Right forelimb (tissue), 1 donor: Measurements from ENCODE around the gene GHITM.
"Not testable (repeated sequence)": the region's sequence is repeated elsewhere in the genome, so short reads cannot be mapped to it uniquely, and the experiment has no call there.

Experiments used
- DNase-seq: peaks from one replicate; pipeline ENCODE4 v3.0.0-alpha.2; 2018

GHITM gene

DNA sequence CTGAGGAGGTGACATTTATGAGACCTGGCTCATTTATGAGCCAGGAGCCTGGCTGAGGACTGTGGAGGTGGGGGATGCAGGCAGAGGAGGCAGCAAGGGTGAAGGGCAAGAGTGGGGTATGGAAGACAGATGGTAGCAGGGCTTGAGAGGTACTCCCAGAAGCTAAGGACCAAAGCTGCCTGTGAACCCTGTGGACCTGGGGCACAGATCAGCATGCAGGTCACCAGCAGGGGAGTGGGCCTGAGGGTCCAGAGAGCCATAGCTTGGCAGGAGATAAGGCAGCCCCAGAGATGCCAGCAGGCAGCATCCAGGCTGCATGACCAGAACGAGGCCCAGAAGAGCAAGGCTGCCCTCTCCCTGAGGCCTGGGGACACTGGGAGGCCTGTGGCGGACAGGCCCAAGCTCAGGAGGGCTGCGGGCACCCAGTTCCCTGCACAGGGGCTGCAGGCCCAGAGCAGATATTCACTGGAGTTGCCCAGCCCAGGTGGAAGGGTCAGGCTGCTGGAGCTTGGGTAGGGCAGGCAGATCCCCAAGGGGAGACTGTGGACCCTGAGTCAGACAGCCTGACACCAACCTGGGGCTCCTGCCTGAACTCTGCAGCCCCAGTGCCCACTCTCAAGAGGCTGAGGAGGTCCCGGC, 37.6 kb downstream of the GHITM start:
- no peak for DNase-seq

DNA sequence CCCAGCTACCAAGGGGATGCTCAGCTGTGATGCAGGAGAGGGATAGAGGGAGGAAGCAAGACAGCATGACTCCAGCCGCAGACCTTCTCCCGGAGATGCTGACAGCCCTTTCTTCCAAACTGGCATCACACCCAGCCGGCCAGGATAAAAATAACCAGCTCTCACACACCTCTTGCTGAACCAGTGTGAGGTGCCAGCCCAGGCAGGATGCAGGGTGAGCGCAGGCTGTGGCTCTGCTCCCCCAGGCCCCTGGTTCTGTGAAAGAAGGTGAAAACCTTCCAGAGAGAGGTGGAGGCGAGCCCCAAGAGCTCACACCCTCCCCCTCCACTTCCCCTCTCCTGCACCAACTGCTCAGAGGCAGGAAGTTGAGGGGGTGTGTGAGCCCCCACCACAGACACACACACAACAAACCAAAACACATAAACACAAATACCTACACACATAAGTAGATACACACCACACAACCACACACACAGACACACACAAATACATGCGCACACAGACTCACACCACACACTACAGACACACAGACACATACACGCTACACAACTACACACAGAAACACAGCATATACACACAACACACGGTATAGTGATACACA, 38.3 kb downstream of the GHITM start:
- no peak for DNase-seq

DNA sequence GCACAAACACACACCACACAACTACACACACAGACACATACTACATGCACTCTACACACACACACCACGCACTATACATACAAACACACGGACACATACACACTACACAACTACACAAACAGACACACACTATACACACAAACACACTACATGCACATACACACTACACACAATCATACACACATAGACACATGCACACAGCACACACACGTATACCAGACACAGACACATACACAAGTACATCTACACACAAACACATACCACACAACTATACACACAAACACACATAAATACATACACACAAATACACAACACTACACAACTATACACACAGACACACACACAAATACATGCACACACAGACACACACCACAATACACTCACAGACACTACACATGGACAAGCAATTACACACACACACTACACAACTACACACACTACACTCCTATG, 38.9 kb downstream of the GHITM start:
- no peak for DNase-seq

DNA sequence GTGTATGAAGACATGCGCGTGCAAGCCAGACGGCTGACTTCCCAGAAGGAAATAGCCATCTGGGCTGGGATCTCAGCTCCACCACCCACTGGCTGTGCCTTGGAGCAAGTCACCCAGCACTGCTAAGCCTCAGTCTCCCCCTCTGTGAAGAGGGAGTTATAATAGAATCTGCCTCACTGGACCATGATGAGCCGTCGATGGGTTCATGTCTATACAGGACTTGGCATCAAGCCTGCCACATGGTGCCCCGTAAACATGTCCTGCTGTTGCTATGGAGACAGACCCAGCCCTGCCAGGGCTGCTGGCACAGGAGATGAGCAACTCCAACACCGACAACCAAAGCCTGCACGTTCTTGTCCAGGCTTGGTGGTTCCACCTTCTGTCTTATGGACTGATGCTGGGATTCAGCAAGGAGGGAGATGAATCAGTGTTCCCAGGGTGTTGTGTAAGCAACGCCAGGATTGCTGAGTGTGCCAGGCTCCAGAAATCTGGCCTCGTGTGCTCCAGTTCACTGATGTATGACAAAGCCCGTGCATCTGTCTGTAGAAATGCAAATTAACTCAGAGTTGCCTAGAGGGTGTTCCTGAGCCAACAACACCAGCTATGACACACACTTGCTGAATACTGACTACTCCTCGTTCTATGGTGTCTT, 39.9 kb downstream of the GHITM start:
- DNase-seq, result no peak

DNA sequence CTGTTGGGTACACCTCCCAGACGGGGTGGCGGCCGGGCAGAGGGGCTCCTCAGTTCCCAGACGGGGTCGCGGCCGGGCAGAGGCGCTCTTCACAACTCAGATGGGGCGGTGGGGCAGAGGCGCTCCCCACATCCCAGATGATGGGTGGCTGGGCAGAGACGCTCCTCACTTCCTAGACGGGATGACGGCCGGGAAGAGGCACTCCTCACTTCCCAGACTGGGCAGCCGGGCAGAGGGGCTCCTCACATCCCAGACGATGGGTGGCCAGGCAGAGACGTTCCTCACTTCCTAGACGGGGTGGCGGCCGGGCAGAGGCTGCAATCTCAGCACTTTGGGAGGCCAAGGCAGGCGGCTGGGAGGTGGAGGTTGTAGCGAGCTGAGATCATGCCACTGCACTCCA, 41.1 kb downstream of the GHITM start:
- not testable (repeated sequence) for DNase-seq

DNA sequence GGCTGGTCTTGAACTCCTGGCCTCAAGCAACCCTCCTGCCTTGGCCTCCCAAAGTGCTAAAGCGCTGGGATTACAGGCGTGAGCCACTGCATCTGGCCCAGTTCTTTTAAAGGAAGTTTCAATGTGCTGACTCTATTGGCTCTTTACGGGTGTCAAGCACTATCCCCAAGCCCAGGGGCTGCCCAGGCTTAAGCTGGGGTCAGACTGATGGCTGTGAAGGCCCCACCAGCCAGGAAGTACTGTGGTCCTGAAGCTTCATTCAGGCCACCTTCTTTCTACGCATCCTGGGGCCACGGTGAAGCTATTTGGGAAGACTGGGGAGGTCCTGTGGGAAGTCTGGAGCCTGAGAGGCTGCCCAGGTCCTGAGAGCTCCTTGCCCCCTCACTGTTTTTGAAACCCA, 42.3 kb downstream of the GHITM start:
- DNase-seq, result peak; percentile 11

DNA sequence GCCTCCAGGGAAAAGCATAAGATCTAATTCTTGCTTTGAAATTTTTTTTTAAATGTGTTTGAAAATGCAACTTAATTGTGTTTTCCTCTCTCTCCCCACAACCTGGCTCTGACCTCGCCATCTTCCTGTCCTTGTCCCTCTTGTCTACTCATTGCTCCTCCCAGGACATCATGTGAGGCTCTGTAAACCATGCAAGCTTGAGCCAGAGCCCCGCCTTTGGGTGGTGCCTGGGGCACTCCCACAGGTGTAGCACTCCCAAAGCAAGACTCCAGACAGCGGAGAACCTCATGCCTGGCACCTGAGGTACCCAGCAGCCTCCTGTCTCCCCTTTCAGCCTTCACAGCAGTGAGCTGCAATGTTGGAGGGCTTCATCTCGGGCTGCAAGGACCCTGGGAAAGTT, 45.2 kb downstream of the GHITM start:
- DNase-seq, result no peak

DNA sequence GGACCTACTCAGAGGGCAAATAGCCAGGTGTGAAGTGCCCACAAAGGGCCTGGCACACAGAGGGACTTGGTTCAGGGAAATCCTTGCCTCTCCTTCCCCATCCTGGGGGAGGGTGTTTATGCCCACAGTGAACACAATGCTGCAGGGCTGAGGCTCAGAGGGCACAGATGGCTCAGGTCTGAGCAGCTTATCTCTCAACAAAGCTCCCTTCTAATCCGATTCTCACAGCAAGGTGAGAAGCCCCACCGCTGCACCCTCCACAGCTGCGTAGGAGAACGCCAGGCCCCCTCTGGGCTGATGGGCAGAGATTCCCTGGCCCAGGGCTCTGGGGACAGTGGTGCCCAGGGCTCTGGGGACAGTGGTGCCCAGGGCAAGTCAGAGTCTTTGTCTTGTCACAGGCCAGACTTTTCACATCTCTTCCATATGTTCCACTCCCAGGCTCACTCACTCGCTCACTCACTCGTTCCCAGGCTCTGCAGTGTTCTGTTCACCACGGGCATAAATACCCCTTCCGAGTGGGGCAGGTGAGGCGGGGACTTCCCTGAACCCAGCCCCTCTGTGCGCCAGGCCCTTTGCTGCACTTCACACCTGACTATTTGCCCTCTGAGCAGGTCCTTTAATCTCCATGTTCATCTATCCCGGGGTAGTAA, 46.3 kb downstream of the GHITM start:
- DNase-seq, result peak; percentile 34

DNA sequence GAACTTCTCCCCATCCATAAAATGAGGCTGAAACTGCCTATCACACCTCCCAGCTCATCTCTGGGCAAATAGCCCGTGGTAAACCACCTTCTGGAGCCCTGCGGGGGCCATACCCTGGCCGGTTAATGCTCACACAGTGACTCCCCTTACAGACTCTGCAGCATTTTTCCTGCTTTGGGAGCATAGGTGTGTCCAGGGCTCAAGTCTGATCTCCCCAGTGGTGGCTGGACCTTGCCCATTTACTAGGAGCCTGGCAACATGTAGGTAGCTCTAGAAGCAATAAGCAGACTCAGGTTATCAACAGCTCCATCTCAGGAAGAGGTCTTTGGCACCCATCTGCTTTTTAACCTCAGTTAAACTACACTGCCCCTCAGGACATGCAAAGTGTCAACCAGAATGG, 49.5 kb downstream of the GHITM start:
- peak; percentile 12 for DNase-seq

DNA sequence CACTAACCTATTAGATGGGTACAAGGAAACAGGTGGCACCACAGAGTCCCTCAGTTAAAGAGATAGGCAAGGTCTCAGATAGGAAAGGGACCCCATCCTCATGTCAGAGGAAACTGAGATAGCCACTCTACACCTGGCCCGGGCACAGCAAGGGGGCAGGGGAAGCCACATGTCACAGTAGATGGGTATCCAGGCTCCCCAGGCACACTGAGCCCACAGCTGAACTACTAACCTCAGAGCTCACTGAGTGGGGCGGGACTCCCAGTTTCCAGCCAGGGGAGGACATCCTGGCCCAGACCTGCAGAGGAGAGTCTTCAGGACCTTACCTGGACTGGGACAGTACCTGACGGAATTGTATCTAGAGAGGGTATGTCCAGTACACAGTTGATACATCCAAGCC, 51.3 kb downstream of the GHITM start:
- DNase-seq, result peak; percentile 28

DNA sequence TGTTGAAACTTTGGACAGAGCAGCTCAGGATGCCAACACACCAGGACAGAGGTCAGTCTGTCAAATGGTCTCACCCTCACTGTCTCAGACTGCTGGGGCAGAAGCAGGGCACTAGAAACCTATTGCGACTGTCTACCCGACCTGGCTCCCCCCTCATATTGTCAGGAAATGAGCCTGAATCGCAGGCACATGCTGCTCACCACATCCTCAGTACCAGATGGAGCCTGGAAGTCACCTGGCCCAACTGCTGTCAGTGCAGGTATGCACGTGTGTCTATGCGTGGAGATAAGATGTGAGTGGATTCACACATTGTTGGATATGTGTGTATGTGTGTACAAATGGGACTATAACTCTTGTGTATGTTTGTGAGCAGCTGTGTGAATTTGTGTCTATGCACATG, 51.8 kb downstream of the GHITM start:
- no peak for DNase-seq

DNA sequence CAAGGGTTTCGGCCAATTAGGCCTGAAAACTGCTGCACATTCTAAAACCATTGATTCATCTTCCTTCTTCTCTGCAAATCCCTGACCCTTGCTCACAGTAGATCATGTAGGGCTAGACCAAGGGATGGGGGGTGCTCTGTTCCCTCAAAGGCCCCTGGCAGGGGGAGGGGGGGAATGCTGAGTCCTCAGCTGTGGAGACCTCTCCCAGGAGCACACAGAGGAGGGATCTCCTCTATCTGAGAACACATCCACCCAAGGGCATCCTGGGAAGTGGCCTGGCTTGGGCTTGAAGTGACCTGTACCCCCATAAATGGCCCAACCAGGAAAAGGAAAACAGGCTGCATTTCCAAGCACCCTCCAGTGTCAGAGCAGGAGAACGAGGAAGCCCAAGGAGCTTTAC, 54.0 kb downstream of the GHITM start:
- no peak for DNase-seq

DNA sequence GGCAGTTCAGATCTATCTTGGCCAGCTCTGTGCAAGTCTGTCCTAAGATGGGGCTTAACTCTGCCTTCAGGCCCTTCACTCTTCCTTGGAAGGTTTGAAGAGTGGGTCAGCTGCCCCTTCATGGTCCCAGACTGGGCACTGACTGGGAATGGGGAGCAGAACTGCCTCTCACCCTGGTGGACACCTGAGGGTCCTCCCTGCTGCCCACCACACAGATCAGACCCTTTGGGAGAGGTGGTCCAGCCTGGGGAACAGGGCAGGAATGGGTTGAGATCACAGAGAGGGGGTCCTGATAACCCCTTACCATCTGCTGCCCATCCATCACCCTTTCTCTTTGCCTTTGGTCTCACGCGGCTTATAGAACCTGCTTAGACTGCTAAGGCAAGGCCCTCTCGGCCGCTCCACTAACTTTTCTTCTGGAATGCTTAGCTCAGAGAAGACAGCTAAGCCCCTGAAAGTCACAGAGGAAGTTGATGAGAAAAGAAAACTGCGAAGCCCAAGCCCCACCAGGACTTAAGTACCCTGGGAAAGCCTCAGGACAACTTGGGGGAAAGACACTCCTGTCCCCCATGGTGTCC, 54.6 kb downstream of the GHITM start:
- DNase-seq, result no peak

DNA sequence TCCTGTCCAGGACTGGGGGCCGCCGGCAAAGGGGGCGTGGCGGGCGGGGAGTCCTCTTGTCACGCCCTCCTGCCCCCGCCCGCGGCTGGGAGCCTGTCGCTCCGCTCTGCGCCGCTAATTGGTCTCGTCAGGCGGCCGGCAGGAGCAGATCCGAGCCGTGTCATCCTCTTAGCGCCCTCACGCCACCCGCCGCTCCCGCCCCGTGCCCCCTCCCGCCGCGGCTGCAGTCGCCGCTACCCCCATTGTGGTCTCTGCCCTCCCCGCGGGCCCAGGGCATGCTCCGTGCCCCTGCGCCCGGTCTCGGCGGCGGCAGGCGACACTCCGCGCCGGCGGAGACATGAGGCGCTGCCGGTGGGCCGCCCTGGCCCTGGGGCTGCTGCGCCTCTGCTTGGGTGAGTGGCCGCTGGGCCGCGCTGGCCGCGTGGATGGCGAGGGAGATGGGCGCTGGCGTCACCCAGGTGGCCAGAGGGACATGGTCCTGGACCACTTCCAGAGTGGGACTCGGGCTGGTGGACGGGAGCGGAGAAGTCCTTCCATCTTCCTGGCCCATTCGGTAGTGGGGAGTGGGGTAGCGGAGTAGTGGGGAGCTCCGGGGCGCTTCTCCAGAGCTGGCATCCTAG, 55.2 kb downstream of the GHITM start, which contains the start of gene CDHR1:
Gene CDHR1, plus strand, starts transcription at position 114 of the 620 bp plus-strand sequence. Its CDS starts 224 bp downstream, at position 338.
- DNase-seq, result no peak

DNA sequence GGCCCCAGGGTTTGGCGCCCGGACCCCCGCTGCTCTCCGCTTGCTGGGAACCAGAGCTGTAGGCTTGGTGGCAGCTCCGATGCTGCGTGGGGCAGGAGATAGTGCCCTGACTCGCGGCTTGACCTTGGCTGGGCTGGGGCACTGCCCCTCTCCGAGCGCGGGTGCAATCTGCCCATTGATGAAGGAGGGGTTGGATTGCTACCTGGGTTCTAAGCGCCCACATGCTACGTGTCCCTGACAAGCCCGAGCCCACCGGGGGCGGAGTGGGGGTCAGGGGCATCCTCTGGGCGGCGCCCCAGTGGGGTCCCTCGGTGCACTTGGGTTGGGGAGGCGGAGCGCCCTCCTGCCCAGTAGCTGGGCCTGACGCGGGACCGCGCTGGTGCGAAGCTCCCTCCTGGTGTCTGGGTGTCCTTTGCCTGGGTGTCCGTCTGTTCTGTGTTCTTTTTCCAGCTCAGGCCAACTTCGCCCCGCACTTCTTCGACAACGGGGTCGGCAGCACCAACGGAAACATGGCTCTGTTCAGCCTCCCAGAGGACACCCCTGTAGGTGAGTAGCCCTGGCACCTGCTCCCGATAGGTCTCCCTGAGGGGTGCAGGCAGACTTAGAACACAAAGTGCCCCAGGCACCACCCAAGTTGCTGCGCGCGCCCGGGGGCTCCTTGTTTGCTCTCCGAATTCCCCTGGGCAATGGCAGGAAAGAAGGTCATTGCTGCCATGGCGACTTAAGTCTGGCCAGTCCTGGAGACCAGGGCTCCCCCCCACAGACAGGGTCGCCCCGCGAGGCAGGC, 55.9 kb downstream of the GHITM start:
- DNase-seq, result no peak

DNA sequence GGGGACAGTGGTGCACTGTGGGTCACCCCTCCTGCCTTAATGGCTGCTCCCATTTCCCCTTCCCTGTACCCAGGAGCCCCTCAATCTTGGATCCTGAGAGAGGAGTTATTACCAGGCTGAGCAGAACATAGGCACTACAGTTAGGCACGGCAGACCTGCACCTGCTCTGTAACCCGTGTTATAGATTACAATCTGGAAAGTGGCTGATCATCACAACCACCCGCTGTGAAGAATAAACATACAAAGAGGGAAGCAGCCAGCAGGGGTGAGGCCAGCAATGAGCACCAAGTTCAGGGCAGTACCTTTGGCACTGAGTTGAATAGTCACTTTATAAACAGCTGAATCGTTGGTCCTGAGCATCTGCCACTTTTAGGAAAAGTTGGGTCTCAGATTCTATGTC, 56.8 kb downstream of the GHITM start:
- DNase-seq, result no peak

DNA sequence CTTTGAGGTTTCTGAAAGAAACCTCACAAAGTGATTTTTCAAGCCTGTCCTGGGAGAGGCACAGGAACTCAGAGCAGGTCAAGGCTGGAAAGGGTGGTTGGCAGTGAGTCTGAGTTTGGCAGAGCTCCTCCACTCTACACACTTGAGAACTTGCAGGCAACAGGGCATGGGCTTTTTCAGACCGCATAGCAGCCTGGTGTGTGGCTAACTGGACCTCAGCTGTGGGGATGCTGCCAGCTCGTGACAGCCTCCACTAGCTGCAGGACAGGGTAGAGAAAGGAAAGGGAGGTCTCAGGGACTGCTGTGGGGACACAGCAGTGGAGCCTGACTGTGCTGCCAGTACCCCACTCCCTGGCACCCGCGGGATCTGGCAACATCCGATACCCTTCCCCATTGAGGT, 57.6 kb downstream of the GHITM start:
- DNase-seq, result no peak

DNA sequence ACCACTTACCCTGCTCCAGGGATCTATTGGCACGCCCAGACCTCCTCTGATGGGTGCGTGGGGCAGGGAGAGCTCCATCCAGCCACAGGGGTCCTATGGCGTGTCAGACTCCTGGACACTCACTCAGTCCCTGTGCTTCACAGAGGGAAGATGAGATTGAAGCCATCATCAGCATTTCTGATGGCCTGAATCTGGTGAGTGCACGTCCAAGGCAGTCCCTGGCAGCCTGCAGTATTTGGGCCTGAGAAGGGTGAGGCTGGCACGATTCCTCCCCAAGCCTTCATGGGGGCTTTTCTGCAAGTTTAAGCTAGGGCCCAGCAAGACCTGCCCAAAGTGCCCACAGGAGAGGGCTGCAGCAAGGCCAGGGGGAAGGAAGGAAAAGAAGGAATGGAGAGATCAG, 58.3 kb downstream of the GHITM start:
- no peak for DNase-seq

DNA sequence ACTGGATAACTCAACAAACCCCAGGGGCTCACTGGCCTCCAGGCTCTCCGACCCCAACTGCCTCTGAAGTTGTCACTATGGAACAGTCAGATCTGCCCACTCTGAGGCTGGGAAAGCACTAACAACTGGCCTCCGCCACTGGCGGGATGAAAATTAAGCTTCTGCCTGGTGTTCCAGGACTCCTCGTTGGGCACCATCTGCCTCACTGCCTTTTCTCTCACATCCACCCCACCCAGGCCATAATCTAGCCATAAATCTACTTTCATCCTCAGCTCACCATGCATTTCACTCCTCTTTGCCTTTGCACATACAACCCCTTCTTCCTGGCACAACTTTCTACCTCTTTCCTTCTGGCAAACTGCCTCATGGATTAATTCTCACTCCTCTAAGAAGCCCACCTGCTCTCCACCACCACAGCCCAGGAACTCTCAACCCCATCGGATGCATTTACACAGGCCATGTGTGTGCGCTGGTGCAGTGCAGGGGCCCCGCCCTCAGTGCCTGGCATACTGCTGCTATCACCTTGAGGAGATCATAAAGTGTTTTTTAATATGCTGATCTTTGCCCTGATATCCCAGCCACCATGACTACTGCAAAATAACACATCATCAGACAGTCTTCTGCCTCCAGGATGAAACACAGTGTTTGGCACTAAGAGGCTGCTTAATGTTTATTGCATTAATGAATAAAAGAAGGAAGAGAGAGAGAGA, 59.1 kb downstream of the GHITM start:
- no peak for DNase-seq

DNA sequence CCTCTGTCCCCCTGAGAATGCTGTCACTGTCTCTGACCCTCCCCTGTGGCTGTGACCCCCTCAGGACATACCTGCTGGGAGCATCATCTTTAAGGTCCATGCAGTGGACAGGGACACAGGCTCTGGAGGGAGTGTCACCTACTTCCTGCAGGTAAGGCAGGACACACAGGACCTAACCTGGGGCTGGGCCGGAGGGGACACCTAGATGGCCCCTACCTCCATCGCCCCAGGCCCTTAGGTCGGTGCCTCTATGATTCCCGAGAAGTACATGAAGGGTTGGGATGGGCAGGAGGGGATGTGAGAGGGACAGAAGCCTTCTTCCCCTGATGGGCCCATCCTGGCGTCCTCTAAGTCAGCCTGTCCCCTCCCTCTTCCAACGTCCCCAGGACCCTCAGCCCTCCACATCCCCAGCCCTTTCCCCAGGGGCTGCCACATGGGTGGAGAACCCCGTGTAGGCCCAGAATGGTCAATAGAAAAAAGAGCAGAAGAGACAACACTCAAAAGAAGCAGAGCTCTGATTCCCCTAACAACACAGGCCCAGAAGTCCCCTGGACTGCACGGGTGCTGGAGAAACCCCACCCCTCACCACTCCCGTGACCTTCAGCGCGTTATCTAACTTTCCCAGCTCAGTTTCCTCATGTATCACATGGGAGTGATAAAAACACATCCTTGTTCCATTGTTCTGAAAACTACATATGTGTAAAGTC, 61.4 kb downstream of the GHITM start:
- DNase-seq, result no peak

DNA sequence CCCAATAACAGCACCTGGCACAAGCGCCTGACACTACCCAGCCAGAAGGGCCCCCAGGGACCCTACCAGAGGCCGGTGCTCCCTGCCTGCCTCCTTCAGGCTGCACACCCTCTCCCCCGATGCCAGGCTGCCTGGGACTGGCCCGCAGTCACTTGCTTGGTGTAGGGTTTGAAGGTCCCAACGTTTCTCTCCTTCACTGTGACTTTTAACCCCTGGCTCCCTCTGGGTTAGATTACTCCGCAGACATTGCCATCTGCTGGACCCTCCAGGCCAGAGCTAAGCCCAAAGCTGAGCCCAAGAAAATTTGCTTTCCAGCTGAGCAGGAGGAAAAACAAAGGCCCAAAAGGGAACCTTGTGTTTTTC, 61.9 kb downstream of the GHITM start:
- DNase-seq, result no peak
